HCT116 (cell line): ENCODE data around the gene MACF1. TPM values are rescaled to one million over a fixed set of nuclear protein-coding genes. Genes with fewer than 3 reads are reported as not detected.

Experiments
- ATAC-seq: fragments of 200-7000 bp; cut with Tn5 transposase; 2 replicates; pipeline ENCODE4 v1.9.1; 2020; ENCODE audit warnings: mild to moderate bottlenecking, moderate library complexity
- BruUV-seq: library from RNA; stranded (reverse); fragments of 400-500 nt; replicated peaks from 2 replicates; lab custom pipeline; 2021; lab: Mats Ljungman, UMichigan
- CTCF ChIA-PET: fragments of 300-600 bp; sonication (Branson Sonifier 250); formaldehyde crosslinking; loops from one replicate; lab custom pipeline; 2021; ENCODE audit warnings: antibody characterized with exemption; lab: Charles Lee
- POLR2A ChIA-PET: fragments of 300-600, 350-600 bp; sonication (Branson Sonifier 250); formaldehyde crosslinking; loops from one replicate; lab custom pipeline; 2021; ENCODE audit warnings: antibody characterized with exemption; lab: Charles Lee
- RAD21 ChIA-PET, 2 experiments: fragments of 300-600 bp; sonication (Branson Sonifier 250); formaldehyde crosslinking; loops; one replicate each; lab custom pipeline; 2023; ENCODE audit warnings: low total read pairs in 2 of 2; ENCODE audit not compliant: uncharacterized antibody in 2 of 2, unreplicated experiment in 2 of 2, low non-redundant PET in 1 of 2; lab: Charles Lee
- DNase-seq: peaks from one replicate; pipeline ENCODE4 v3.0.0-alpha.2; 2010; ENCODE audit warnings: low read depth, low spot score
- H2AFZ ChIP-seq: fragments of 200-600 bp; shearing (Covaris generic), sonication (generic); 2 replicates; pipeline ENCODE4 v1.6.1; 2017; ENCODE audit warnings: low read depth, mixed run types, mixed read lengths, antibody characterized with exemption, low read length; ENCODE audit not compliant: poor library complexity, severe bottlenecking
- H3K27ac ChIP-seq: 2 replicates; pipeline ENCODE4 v1.5.1; 2012; ENCODE audit warnings: low read depth, low read length
- H3K27me3 ChIP-seq: fragments of 200-600 bp; sonication (generic); 2 replicates; pipeline ENCODE4 v1.6.1; 2016; ENCODE audit warnings: mixed run types, low read length, mixed read lengths; ENCODE audit not compliant: insufficient read depth
- H3K36me3 ChIP-seq, 2 experiments: fragments of 200-500 bp in 1 of 2; fragments of 200-600 bp in 1 of 2; sonication (Bioruptor generic) in 1 of 2; sonication (generic) in 1 of 2; 2 replicates each; pipeline versions ENCODE4 v1.5.1 to v1.6.1; 2014 to 2016; ENCODE audit warnings: low read length in 2 of 2, inconsistent platforms in 1 of 2, mixed read lengths in 1 of 2, mixed run types in 1 of 2; ENCODE audit not compliant: insufficient read depth in 2 of 2, control insufficient read depth in 1 of 2
- H3K4me1 ChIP-seq, 2 experiments: fragments of 200-600 bp in 1 of 2; sonication (generic) in 1 of 2; 2 replicates each; pipeline versions ENCODE4 v1.5.1 to v1.6.1; 2012 to 2017; ENCODE audit warnings: low read length in 2 of 2, inconsistent platforms in 1 of 2, mild to moderate bottlenecking in 1 of 2, mixed read lengths in 1 of 2, mixed run types in 1 of 2, moderate library complexity in 1 of 2; ENCODE audit not compliant: insufficient read depth in 2 of 2, control insufficient read depth in 1 of 2
- H3K4me2 ChIP-seq: fragments of 200-600 bp; sonication (generic); 2 replicates; pipeline ENCODE4 v1.6.1; 2017; ENCODE audit warnings: mixed run types, low read length, mixed read lengths
- H3K4me3 ChIP-seq, 2 experiments: fragments of 200-600 bp in 1 of 2; sonication (generic) in 1 of 2; replicated peaks in 1 of 2; 2 replicates each; pipeline ENCODE4 v1.5.1; 2011 to 2016; ENCODE audit warnings: low read length in 2 of 2, control low read depth in 1 of 2, low read depth in 1 of 2, mild to moderate bottlenecking in 1 of 2, mixed read lengths in 1 of 2, mixed run types in 1 of 2
- H3K79me2 ChIP-seq: fragments of 200-600 bp; sonication (generic); 2 replicates; pipeline ENCODE4 v1.6.1; 2017; ENCODE audit warnings: mild to moderate bottlenecking, mixed run types, low read length, moderate library complexity, mixed read lengths; ENCODE audit not compliant: insufficient read depth
- H3K9ac ChIP-seq: fragments of 200-600 bp; sonication (generic); 2 replicates; pipeline ENCODE4 v1.6.1; 2016; ENCODE audit warnings: low read length, mixed read lengths
- H3K9me2 ChIP-seq: fragments of 200-600 bp; sonication (generic), shearing (Covaris generic); 2 replicates; pipeline ENCODE4 v1.6.1; 2017; ENCODE audit warnings: mixed run types, mild to moderate bottlenecking, moderate library complexity; ENCODE audit not compliant: insufficient read depth
- H3K9me3 ChIP-seq, 2 experiments: fragments of 200-500 bp in 1 of 2; fragments of 200-600 bp in 1 of 2; sonication (Bioruptor generic) in 1 of 2; sonication (generic) in 1 of 2; 2 replicates each; pipeline ENCODE4 v1.6.1; 2014 to 2017; ENCODE audit warnings: low read length in 2 of 2, mixed read lengths in 2 of 2, inconsistent platforms in 1 of 2, low read depth in 1 of 2, mild to moderate bottlenecking in 1 of 2, mixed run types in 1 of 2, moderate library complexity in 1 of 2; ENCODE audit not compliant: control insufficient read depth in 1 of 2, insufficient read depth in 1 of 2
- H4K20me1 ChIP-seq: fragments of 200-600 bp; sonication (generic), shearing (Covaris generic); 2 replicates; pipeline ENCODE4 v1.6.1; 2017; ENCODE audit warnings: mixed run types, mild to moderate bottlenecking, moderate library complexity; ENCODE audit not compliant: insufficient read depth
- CBX3 ChIP-seq: IDR thresholded peaks from 2 replicates; pipeline ENCODE4 v1.6.1; 2012; ENCODE audit warnings: low read depth
- CEBPB ChIP-seq: IDR thresholded peaks from 2 replicates; pipeline ENCODE4 v1.6.1; 2012; ENCODE audit warnings: low read depth
- EGR1 ChIP-seq: IDR thresholded peaks from 2 replicates; pipeline ENCODE4 v1.6.1; 2012; ENCODE audit warnings: low read depth
- ELF1 ChIP-seq: IDR thresholded peaks from 2 replicates; pipeline ENCODE4 v1.6.1; 2012; ENCODE audit warnings: low read depth, borderline replicate concordance
- EZH2 ChIP-seq: fragments of 200-600 bp; sonication (generic); IDR thresholded peaks from 2 replicates; pipeline ENCODE4 v1.6.1; 2017; ENCODE audit warnings: antibody characterized with exemption, mixed run types
- JUND ChIP-seq: IDR thresholded peaks from 2 replicates; pipeline ENCODE4 v1.6.1; 2012
- MAX ChIP-seq: IDR thresholded peaks from 2 replicates; pipeline ENCODE4 v1.6.1; 2012
- POLR2A ChIP-seq: IDR thresholded peaks from 2 replicates; pipeline ENCODE4 v1.7.0; 2011; ENCODE audit warnings: borderline replicate concordance; ENCODE audit not compliant: insufficient read depth, insufficient read length; ENCODE audit errors: extremely low read depth
- POLR2AphosphoS5 ChIP-seq: IDR thresholded peaks from 2 replicates; pipeline ENCODE4 v1.6.1; 2011; ENCODE audit warnings: mild to moderate bottlenecking, low read depth, low read length, moderate library complexity
- RAD21 ChIP-seq: IDR thresholded peaks from 2 replicates; pipeline ENCODE4 v1.6.1; 2012; ENCODE audit warnings: low read depth, mild to moderate bottlenecking
- SIN3A ChIP-seq: IDR thresholded peaks from 2 replicates; pipeline ENCODE4 v1.6.1; 2012; ENCODE audit warnings: low read depth
- TCF7L2 ChIP-seq: IDR thresholded peaks from 2 replicates; pipeline ENCODE4 v1.7.0; 2011; ENCODE audit warnings: borderline replicate concordance, inconsistent platforms; ENCODE audit not compliant: insufficient read depth, insufficient read length; ENCODE audit errors: extremely low read depth
- YY1 ChIP-seq: IDR thresholded peaks from 2 replicates; pipeline ENCODE4 v1.6.1; 2011; ENCODE audit warnings: low read length, low read depth, moderate library complexity, mild to moderate bottlenecking; ENCODE audit not compliant: insufficient replicate concordance; ENCODE audit errors: extremely low read depth
- ZNF274 ChIP-seq: fragments of 200-500 bp; sonication (Bioruptor generic); IDR thresholded peaks from 2 replicates; pipeline ENCODE4 v1.6.1; 2014; ENCODE audit warnings: mild to moderate bottlenecking, low read depth, low read length, inconsistent platforms
- intact Hi-C: fragments of 100-400 bp; cut with micrococcal nuclease; formaldehyde crosslinking; loops from 2 replicates; pipeline ENCODE4 v1.10.0; 2022
- total RNA-seq: library from RNA; stranded (reverse); gene quantifications from one replicate; pipeline ENCODE4 v1.2.1, GENCODE V29; 2021; ENCODE audit not compliant: unreplicated experiment
- TF ChIP-seq, protein P1 (sequence below): IDR thresholded peaks from 2 replicates; pipeline ENCODE4 v1.6.1; 2012

MACF1 gene
- total RNA-seq, 1 experiment from 2014 or later: 146 TPM

DNA sequence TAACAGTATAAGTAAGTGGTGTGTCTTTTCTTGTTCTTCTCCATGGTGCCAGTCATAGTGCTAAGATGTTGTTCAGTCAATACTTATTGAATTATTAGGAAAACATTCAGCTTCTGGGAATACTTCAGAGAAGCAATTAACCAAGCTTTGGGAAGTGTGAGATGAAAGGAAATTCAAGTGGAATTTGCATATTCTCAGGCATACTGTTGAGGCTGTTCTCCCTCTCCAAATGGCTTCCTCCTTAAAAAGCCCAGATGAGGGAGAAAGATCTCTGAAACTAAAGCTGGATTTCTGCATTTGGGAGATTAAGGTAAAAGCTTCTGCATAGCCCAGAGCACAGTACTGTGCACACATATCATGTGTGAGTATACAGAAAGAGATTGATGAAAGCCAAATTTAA lies 73.4 kb downstream of the MACF1 start:
- no TSS peak for BruUV-seq
- Histone ChIP-seq H3K27me3 (no peaks in the 10 kb centered on the region), H3K36me3 (no peaks in the 10 kb centered on the region), H3K27ac (no peak overlapping the region), H4K20me1 (no peaks in the 10 kb centered on the region), H3K79me2 (no peaks in the 10 kb centered on the region), H2AFZ (no peak overlapping the region), H3K4me1 (no peaks in the 10 kb centered on the region), H3K9ac (no peak overlapping the region), H3K9me2 (no peaks in the 10 kb centered on the region), H3K4me3 (no peak overlapping the region), H3K4me2 (no peak overlapping the region), H3K9me3 (no peaks in the 10 kb centered on the region)
- POLR2A ChIA-PET: no interaction called here
- no peak for ATAC-seq
- TF ChIP-seq TCF7L2 (no peak), POLR2AphosphoS5 (no peak), CEBPB (no peak), RAD21 (no peak), EGR1 (no peak), YY1 (no peak), EZH2 (no peak), CBX3 (no peak), JUND (no peak), SIN3A (no peak), MAX (no peak), ZNF274 (no peak), POLR2A (no peak), ELF1 (no peak)
- TF ChIP-seq, protein P1, sequence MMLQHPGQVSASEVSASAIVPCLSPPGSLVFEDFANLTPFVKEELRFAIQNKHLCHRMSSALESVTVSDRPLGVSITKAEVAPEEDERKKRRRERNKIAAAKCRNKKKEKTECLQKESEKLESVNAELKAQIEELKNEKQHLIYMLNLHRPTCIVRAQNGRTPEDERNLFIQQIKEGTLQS: no peak
- RAD21 ChIA-PET: no interaction called here
- intact Hi-C loops: no loop called here
- CTCF ChIA-PET: interaction anchor here (1.1 to 1.3 kb wide), 2 partner anchors 19 to 98 kb away, joined by 3 read pairs; no protein-coding TSS in a partner anchor
- DNase-seq: no peak
